Neutrophil (primary cell): ENCODE measurements around the gene TRAPPC12.
A peak's percentile ranks its signal among the peaks of the same experiment; 100 is the strongest.

Source experiments
- H3K27ac ChIP-seq: fragments of 200-600 bp; sonication (generic); 2 replicates; pipeline ENCODE4 v1.5.1; 2016; ENCODE audit warnings: mild to moderate bottlenecking, moderate library complexity
- H3K27me3 ChIP-seq: fragments of 200-600 bp; sonication (generic); 2 replicates; pipeline ENCODE4 v1.6.0; 2016; ENCODE audit warnings: mild to moderate bottlenecking
- H3K36me3 ChIP-seq: fragments of 200-600 bp; sonication (generic); 2 replicates; pipeline ENCODE4 v1.5.1; 2017
- H3K4me1 ChIP-seq, 2 experiments: fragments of 200-600 bp in 1 of 2; sonication (generic) in 1 of 2; 1 replicate in 1 of 2; 2 replicates in 1 of 2; pipeline versions ENCODE4 v1.5.1 to v1.6.1; 2013 to 2016; ENCODE audit warnings: low read depth in 1 of 2, low read length in 1 of 2, mild to moderate bottlenecking in 1 of 2, moderate library complexity in 1 of 2; ENCODE audit not compliant: control insufficient read depth in 1 of 2, insufficient read depth in 1 of 2
- H3K4me3 ChIP-seq, 2 experiments: fragments of 200-600 bp in 1 of 2; sonication (generic) in 1 of 2; 1 replicate in 1 of 2; 2 replicates in 1 of 2; pipeline ENCODE4 v1.5.1; 2013 to 2016; ENCODE audit warnings: low read depth in 1 of 2, low read length in 1 of 2, mild to moderate bottlenecking in 1 of 2, moderate library complexity in 1 of 2
- H3K9me3 ChIP-seq: fragments of 200-600 bp; sonication (generic); 2 replicates; pipeline ENCODE4 v1.5.1; 2016
- CTCF ChIP-seq: fragments of 200-600 bp; sonication (generic); IDR thresholded peaks from 2 replicates; pipeline ENCODE4 v1.5.1; 2016; ENCODE audit warnings: antibody characterized with exemption

Gene TRAPPC12

GRCh38 chr2:3423492-3424170 lies 44.1 kb downstream of the TRAPPC12 start:
- Histone ChIP-seq H3K4me1 (no peaks in the 10 kb centered on the region), H3K4me3 (no peak overlapping the region), H3K9me3 (no peaks in the 10 kb centered on the region), H3K27me3 (no peaks in the 10 kb centered on the region), H3K36me3 (peaks cover 84% of the 10 kb centered on the region), H3K27ac (no peak overlapping the region)
- peak; percentile 97 for TF ChIP-seq CTCF

DNA sequence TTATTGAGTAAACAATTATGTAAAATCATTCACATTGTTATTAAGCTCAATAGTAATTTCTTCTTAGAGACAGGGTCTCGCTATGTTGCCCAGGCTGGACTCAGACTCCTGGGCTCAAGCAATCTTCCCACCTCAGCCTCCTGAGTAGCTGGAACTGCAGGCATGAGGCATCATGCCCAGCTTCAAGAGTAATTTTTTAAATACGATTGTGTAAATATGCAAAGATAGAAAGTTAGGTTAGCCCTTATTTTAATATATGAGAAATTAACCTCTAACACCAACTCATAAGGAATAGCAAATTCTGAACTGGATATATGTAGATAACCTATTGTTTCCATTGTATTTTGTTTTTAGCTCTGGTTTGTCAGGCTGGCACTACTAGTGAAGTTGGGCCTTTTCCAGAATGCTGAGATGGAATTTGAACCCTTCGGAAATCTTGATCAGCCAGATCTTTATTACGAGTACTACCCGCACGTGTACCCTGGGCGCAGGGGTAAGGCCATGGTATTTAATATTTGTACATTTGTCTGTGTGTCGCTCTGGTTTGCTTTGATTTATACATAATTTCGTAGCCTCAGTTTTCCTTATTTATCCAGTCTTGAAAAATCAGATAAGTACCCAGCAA lies 44.8 kb downstream of the TRAPPC12 start:
- no peak overlapping the region for H3K27ac ChIP-seq
- peaks cover 83% of the 10 kb centered on the region for H3K36me3 ChIP-seq
- H3K27me3 ChIP-seq = no peaks in the 10 kb centered on the region
- H3K4me1 ChIP-seq = peaks cover 0 to 4% of the 10 kb centered on the region in 2 experiments
- H3K9me3 ChIP-seq = no peaks in the 10 kb centered on the region
- H3K4me3 ChIP-seq = no peak overlapping the region
- no peak for TF ChIP-seq CTCF

- H3K36me3 ChIP-seq = peaks cover 88% of the 10 kb centered on the region
- no peaks in the 10 kb centered on the region for H3K27me3 ChIP-seq
- no peak for TF ChIP-seq CTCF
- H3K27ac ChIP-seq = no peak overlapping the region
- peaks cover 9 to 13% of the 10 kb centered on the region in 2 experiments for H3K4me1 ChIP-seq
- no peak overlapping the region for H3K4me3 ChIP-seq
- H3K9me3 ChIP-seq = no peaks in the 10 kb centered on the region
These were observed 47.1 kb downstream of the TRAPPC12 start for GRCh38 chr2:3426615-3427014.

DNA sequence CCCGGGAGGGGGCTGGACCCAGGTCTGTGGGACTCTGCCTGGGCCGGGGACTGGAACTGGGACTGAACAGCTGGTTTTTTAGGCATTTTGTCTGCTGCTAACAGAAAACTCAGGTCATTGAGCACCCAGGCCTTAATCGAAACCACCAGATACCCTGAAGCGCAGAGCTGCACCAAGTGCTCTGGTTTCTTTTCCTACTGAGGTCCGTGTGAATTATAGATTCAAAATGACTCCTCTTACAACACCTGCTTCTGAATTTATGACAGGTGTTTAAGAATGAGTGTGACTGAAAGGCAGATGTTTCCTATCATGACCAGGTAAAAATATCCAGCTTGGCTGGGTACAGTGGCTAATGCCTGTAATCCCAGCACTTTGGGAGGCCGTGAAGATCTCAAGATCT lies 47.8 kb downstream of the TRAPPC12 start:
- Histone ChIP-seq H3K9me3 (no peaks in the 10 kb centered on the region), H3K4me1 (peaks cover 9 to 13% of the 10 kb centered on the region in 2 experiments), H3K27ac (no peak overlapping the region), H3K36me3 (peaks cover 87% of the 10 kb centered on the region), H3K4me3 (no peak overlapping the region), H3K27me3 (no peaks in the 10 kb centered on the region)
- no peak for TF ChIP-seq CTCF

- TF ChIP-seq CTCF = no peak
- peaks cover 84% of the 10 kb centered on the region for H3K36me3 ChIP-seq
- no peaks in the 10 kb centered on the region for H3K9me3 ChIP-seq
- peaks cover 9 to 13% of the 10 kb centered on the region in 2 experiments for H3K4me1 ChIP-seq
- H3K4me3 ChIP-seq = no peak overlapping the region
- H3K27me3 ChIP-seq = no peaks in the 10 kb centered on the region
- H3K27ac ChIP-seq = no peak overlapping the region
These were observed 49.1 kb downstream of the TRAPPC12 start for GRCh38 chr2:3428577-3428976.
